A673 (cell line): Measurements from ENCODE around the gene AP1M1.

Experiments used
- EZH2 ChIP-seq: fragments of 200-600 bp; sonication (generic); IDR thresholded peaks from 2 replicates; pipeline ENCODE4 v1.6.1; 2017; ENCODE audit warnings: borderline replicate concordance, low read depth, mild to moderate bottlenecking, mixed read lengths, antibody characterized with exemption, low read length; ENCODE audit not compliant: poor library complexity, severe bottlenecking
- TF ChIP-seq, protein P1 (sequence below): fragments of 300-800, 200-600 bp; sonication (generic); conservative IDR thresholded peaks from 2 replicates; pipeline ENCODE4 v1.5.1; 2017; ENCODE audit warnings: low read depth, mild to moderate bottlenecking, antibody characterized with exemption, low read length, moderate library complexity, mixed read lengths

DNA sequence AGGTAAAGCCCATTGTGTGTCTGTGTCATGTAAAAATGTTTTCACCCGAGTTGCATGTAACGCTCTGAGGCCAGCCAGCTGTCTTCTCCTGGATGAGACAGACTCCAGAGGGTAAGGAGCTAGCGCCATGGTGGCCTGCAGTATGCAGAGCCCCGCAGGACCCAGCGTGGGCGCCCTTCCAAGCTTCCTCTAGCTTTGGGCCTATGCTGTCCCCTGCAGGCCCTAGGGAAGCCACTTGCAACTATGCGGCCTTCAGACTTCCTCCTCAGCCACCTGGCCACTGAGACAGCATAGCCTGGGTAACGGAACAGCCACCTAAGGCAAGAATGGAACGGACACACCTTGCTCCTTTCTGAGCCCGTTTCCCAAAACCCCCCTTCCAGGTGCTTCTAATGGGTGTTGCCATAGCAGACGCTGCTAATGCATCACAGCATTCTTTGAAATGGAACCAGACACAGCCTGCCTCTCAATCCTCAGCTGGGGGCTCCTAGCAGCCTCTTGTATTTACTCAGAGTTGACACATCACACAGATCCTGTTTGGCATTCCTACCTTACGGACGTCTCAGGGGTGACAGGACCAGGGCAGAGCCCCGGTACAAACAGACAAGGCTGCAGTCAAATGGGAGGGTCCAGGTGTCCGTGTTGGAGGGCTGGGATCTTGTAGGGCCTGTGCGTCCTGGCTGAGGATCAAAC is 6.3 kb upstream of the AP1M1 start:
- no peak for TF ChIP-seq EZH2
- TF ChIP-seq, protein P1, sequence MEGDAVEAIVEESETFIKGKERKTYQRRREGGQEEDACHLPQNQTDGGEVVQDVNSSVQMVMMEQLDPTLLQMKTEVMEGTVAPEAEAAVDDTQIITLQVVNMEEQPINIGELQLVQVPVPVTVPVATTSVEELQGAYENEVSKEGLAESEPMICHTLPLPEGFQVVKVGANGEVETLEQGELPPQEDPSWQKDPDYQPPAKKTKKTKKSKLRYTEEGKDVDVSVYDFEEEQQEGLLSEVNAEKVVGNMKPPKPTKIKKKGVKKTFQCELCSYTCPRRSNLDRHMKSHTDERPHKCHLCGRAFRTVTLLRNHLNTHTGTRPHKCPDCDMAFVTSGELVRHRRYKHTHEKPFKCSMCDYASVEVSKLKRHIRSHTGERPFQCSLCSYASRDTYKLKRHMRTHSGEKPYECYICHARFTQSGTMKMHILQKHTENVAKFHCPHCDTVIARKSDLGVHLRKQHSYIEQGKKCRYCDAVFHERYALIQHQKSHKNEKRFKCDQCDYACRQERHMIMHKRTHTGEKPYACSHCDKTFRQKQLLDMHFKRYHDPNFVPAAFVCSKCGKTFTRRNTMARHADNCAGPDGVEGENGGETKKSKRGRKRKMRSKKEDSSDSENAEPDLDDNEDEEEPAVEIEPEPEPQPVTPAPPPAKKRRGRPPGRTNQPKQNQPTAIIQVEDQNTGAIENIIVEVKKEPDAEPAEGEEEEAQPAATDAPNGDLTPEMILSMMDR = no peak
